GM12878 (cell line): Measurements from ENCODE around the gene KIF26A. TPM values are rescaled to one million over a fixed set of nuclear protein-coding genes. Genes with fewer than 3 reads are reported as not detected.

Experiments used
- ATAC-seq: fragments of 200-7000 bp; cut with Tn5 transposase; 3 replicates; pipeline ENCODE4 v1.9.1; 2020; ENCODE audit warnings: mild to moderate bottlenecking, moderate library complexity
- BruUV-seq: library from RNA; stranded (reverse); fragments of 400-500 nt; replicated peaks from 2 replicates; lab custom pipeline; 2021; lab: Mats Ljungman, UMichigan
- CTCF ChIA-PET: fragments of 300-600 bp; sonication (Branson Sonifier 250); formaldehyde crosslinking; extraction: SDS; loops from one replicate; lab custom pipeline; 2021; ENCODE audit warnings: inconsistent platforms; lab: Yijun Ruan, JAX
- POLR2A ChIA-PET: fragments of 350-600 bp; formaldehyde crosslinking; extraction: SDS; loops from one replicate; lab custom pipeline; 2021; ENCODE audit warnings: inconsistent platforms; lab: Charles Lee
- RAD21 ChIA-PET: fragments of 300-600 bp; sonication (Branson Sonifier 250); formaldehyde crosslinking; loops from one replicate; lab custom pipeline; 2023; ENCODE audit warnings: antibody characterized with exemption; ENCODE audit not compliant: unreplicated experiment; lab: Charles Lee
- SMC1A ChIA-PET: fragments of 300-600 bp; sonication (Branson Sonifier 250); formaldehyde crosslinking; loops from one replicate; lab custom pipeline; 2023; ENCODE audit not compliant: unreplicated experiment, uncharacterized antibody; lab: Charles Lee
- DNase-seq: peaks from one replicate; pipeline ENCODE4 v3.0.0-alpha.2; 2011; ENCODE audit warnings: low read depth, low spot score
- FAIRE-seq: peaks from 3 replicates; lab custom pipeline; 2011; peaks lifted over from hg19 to GRCh38; lab: Jason Lieb, UNC
- H2AFZ ChIP-seq: 2 replicates; pipeline ENCODE4 v1.6.0; 2011; ENCODE audit warnings: low read depth, low read length, control low read depth; ENCODE audit not compliant: control insufficient read depth
- H3K27ac ChIP-seq: 2 replicates; pipeline ENCODE4 v1.5.1; 2011; ENCODE audit warnings: control low read depth; ENCODE audit not compliant: control insufficient read depth, insufficient read depth
- H3K27me3 ChIP-seq, 2 experiments: replicated peaks in 1 of 2; 2 replicates each; pipeline versions ENCODE4 v1.6.0 to v1.6.1; 2011; ENCODE audit warnings: low read length in 1 of 2; ENCODE audit not compliant: control insufficient read depth in 2 of 2, insufficient read depth in 2 of 2
- H3K36me3 ChIP-seq, 2 experiments: 2 replicates each; pipeline ENCODE4 v1.5.1; 2011; ENCODE audit warnings: low read length in 1 of 2; ENCODE audit not compliant: control insufficient read depth in 2 of 2, insufficient read depth in 2 of 2
- H3K4me1 ChIP-seq: 2 replicates; pipeline ENCODE4 v1.6.1; 2011; ENCODE audit warnings: mild to moderate bottlenecking, low read length, moderate library complexity, mixed read lengths; ENCODE audit not compliant: control insufficient read depth, insufficient read depth
- H3K4me2 ChIP-seq: 2 replicates; pipeline ENCODE4 v1.6.0; 2011; ENCODE audit warnings: control low read depth; ENCODE audit not compliant: control insufficient read depth, insufficient read depth
- H3K4me3 ChIP-seq: fragments of 200-600 bp; sonication (generic); 2 replicates; pipeline ENCODE4 v1.5.1; 2016
- H3K79me2 ChIP-seq: 2 replicates; pipeline ENCODE4 v1.6.0; 2011; ENCODE audit warnings: low read length; ENCODE audit not compliant: control insufficient read depth, insufficient read depth
- H3K9ac ChIP-seq: 2 replicates; pipeline ENCODE4 v1.8.0; 2011; ENCODE audit warnings: low read length, control low read depth, mixed read lengths; ENCODE audit not compliant: control insufficient read depth, insufficient read depth
- H3K9me3 ChIP-seq: replicated peaks from 3 replicates; pipeline ENCODE4 v1.5.1; 2011; ENCODE audit warnings: mild to moderate bottlenecking, low read length; ENCODE audit not compliant: control insufficient read depth, insufficient read depth
- H4K20me1 ChIP-seq: 2 replicates; pipeline ENCODE4 v1.6.0; 2011; ENCODE audit not compliant: control insufficient read depth, insufficient read depth
- ATF7 ChIP-seq: fragments of 450-650 bp; IDR thresholded peaks from 2 replicates; pipeline ENCODE4 v1.6.1; 2016; ENCODE audit warnings: low read depth, mild to moderate bottlenecking
- CEBPB ChIP-seq, 2 experiments: fragments of 150-350 bp in 1 of 2; IDR thresholded peaks; 2 replicates each; pipeline ENCODE4 v1.6.1; 2012 to 2014; ENCODE audit warnings: low read depth in 2 of 2, low read length in 2 of 2, borderline replicate concordance in 1 of 2, inconsistent platforms in 1 of 2
- EED ChIP-seq: sonication (generic); IDR thresholded peaks from 2 replicates; pipeline ENCODE4 v1.6.1; 2016; ENCODE audit warnings: antibody characterized with exemption, low read depth
- HCFC1 ChIP-seq: fragments of 150-350 bp; IDR thresholded peaks from 2 replicates; pipeline ENCODE4 v1.6.1; 2014; ENCODE audit warnings: low read length
- HDAC6 ChIP-seq: fragments of 200-600 bp; sonication (generic); IDR thresholded peaks from one replicate; pipeline ENCODE4 v1.8.0; 2017; ENCODE audit warnings: antibody characterized with exemption; ENCODE audit not compliant: unreplicated experiment
- NFIC ChIP-seq: IDR thresholded peaks from 2 replicates; pipeline ENCODE4 v1.6.1; 2012; ENCODE audit warnings: low read depth, mild to moderate bottlenecking, inconsistent platforms, low read length, moderate library complexity
- NKRF ChIP-seq: fragments of 450-650 bp; conservative IDR thresholded peaks from 2 replicates; pipeline ENCODE4 v1.6.1; 2017; ENCODE audit warnings: mild to moderate bottlenecking, moderate library complexity
- PAX5 ChIP-seq: IDR thresholded peaks from 2 replicates; pipeline ENCODE4 v1.6.1; 2011; ENCODE audit warnings: low read depth, low read length, borderline replicate concordance
- POLR2A ChIP-seq: IDR thresholded peaks from 2 replicates; pipeline ENCODE4 v1.6.1; 2011; ENCODE audit warnings: low read depth, mild to moderate bottlenecking, low read length
- RELB ChIP-seq: fragments of 450-650 bp; IDR thresholded peaks from 2 replicates; pipeline ENCODE4 v1.6.1; 2017; ENCODE audit warnings: low read depth, mild to moderate bottlenecking, moderate library complexity
- TARDBP ChIP-seq: IDR thresholded peaks from 2 replicates; pipeline ENCODE4 v1.6.1; 2016; ENCODE audit warnings: borderline replicate concordance
- ZNF24 ChIP-seq: fragments of 450-650 bp; IDR thresholded peaks from 2 replicates; pipeline ENCODE4 v1.6.1; 2017; ENCODE audit warnings: antibody characterized with exemption, mild to moderate bottlenecking
- ZSCAN29 ChIP-seq: fragments of 450-650 bp; IDR thresholded peaks from 2 replicates; pipeline ENCODE4 v1.6.1; 2017; ENCODE audit warnings: mild to moderate bottlenecking, moderate library complexity
- WGBS: methylation state at CpG from one replicate; pipeline ENCODE4 v1.1.6; 2016; ENCODE audit warnings: low lambda C conversion rate; ENCODE audit not compliant: insufficient replicate concordance, insufficient coverage; ENCODE audit errors: missing lambda C conversion rate; 5-methylcytosine and 5-hydroxymethylcytosine counted together
- in situ Hi-C: fragments of 300-500 bp; cut with MboI; formaldehyde crosslinking; loops from 9 replicates; pipeline ENCODE4 v1.14.3; 2018; ENCODE audit warnings: mixed read lengths
- intact Hi-C: fragments of 100-400 bp; cut with micrococcal nuclease; formaldehyde crosslinking; loops from one replicate; pipeline ENCODE4 v1.14.2; 2022; ENCODE audit not compliant: unreplicated experiment
- polyA plus RNA-seq, 11 experiments: library from polyadenylated mRNA; depleted of rRNA in 4 of 11; unstranded in 6 of 11; stranded (reverse) in 5 of 11; fragments of >200 nt; fragmentation: Nextera tagmentation in 4 of 11; fragmentation: Illumina TruSeq in 1 of 11; extraction: Ambion mirVana in 4 of 11; extraction: Trizol in 1 of 11; gene quantifications; 1 replicate in 1 of 11; 2 replicates in 10 of 11; pipeline versions ENCODE4 v1.2.1 to v1.2.3, GENCODE V29; 2011 to 2016; ENCODE audit warnings: inconsistent platforms in 2 of 11, missing spikeins in 2 of 11, low read depth in 1 of 11
- total RNA-seq, 4 experiments: library from RNA; depleted of rRNA in 3 of 4; stranded (reverse); fragments of >200 nt in 3 of 4; fragmentation: Illumina TruSeq in 1 of 4; extraction: Trizol in 1 of 4; gene quantifications; 2 replicates each; pipeline versions ENCODE4 v1.2.1 to v1.2.3, GENCODE V29; 2013 to 2021

Gene KIF26A
- total and polyA plus RNA-seq, 10 of the 15 experiments (the other 5 are each of a cell fraction or from before 2014, with no cell fraction given): 0.05 TPM; not detected in 9

GRCh38 chr14:104114421-104115130, 23.8 kb upstream of the KIF26A start:
- ChIA-PET SMC1A (no interaction called here), POLR2A (no interaction called here), CTCF (no interaction called here)
- no peak overlapping the region for H3K4me2 ChIP-seq
- no peak overlapping the region for H3K4me3 ChIP-seq
- no peak for FAIRE-seq
- TF ChIP-seq ZNF24 (no peak), HDAC6 (no peak), NFIC (no peak), CEBPB (IDR thresholded peaks at IDR 0.05; ENCODE audit: borderline replicate concordance in 1 of 2, low read depth in 2 of 2, low read length in 2 of 2) (no peak), ZSCAN29 (no peak), HCFC1 (no peak), ATF7 (no peak), EED (no peak), RELB (no peak), PAX5 (no peak), NKRF (no peak), TARDBP (no peak), POLR2A (no peak)
- TF ChIP-seq, all 136 proteins: peak for 0
- Histone ChIP-seq H3K27me3 (no peaks in the 10 kb centered on the region; a peak in 1 of 4 replicates), H2AFZ (no peak overlapping the region), H3K9ac (no peak overlapping the region), H3K4me1 (no peaks in the 10 kb centered on the region), H3K9me3 (no peaks in the 10 kb centered on the region), H4K20me1 (no peaks in the 10 kb centered on the region), H3K36me3 (no peaks in the 10 kb centered on the region), H3K27ac (no peak overlapping the region), H3K79me2 (no peaks in the 10 kb centered on the region)
- intact Hi-C loops: no loop called here
- BruUV-seq: no TSS peak
- in situ Hi-C loops: no loop called here
- DNase-seq: no peak
- RAD21 ChIA-PET: no interaction called here
- no peak for ATAC-seq
- WGBS: 36% methylated on average over 23 of the region's 26 CpGs
